PFSK-1 (cell line): ENCODE measurements around the gene OR2B3.

Source experiments
- FOXP2 ChIP-seq: optimal IDR thresholded peaks from 2 replicates; pipeline ENCODE3; 2011; ENCODE audit warnings: borderline replicate concordance, control low read depth, inconsistent platforms; ENCODE audit not compliant: insufficient read depth; ENCODE audit errors: extremely low read length, extremely low read depth
- POLR2AphosphoS5 ChIP-seq: IDR thresholded peaks from 2 replicates; pipeline ENCODE4 v1.6.1; 2012; ENCODE audit warnings: low read depth, mild to moderate bottlenecking, control low read depth, low read length, moderate library complexity
- SIN3A ChIP-seq: IDR thresholded peaks from 2 replicates; pipeline ENCODE4 v1.6.1; 2012; ENCODE audit warnings: mild to moderate bottlenecking, low read length, moderate library complexity, borderline replicate concordance; ENCODE audit not compliant: insufficient read depth
- TAF1 ChIP-seq: IDR thresholded peaks from 2 replicates; pipeline ENCODE4 v1.6.1; 2012; ENCODE audit warnings: low read length, control low read depth, borderline replicate concordance; ENCODE audit not compliant: insufficient read depth
- TF ChIP-seq, protein P1 (sequence below), 2 experiments: IDR thresholded peaks; 2 replicates each; pipeline versions ENCODE4 v1.6.1 to v1.8.0; 2011 to 2012; ENCODE audit warnings: low read depth in 2 of 2, low read length in 2 of 2, control low read depth in 1 of 2, inconsistent platforms in 1 of 2, mild to moderate bottlenecking in 1 of 2, moderate library complexity in 1 of 2; ENCODE audit not compliant: insufficient read depth in 1 of 2

DNA sequence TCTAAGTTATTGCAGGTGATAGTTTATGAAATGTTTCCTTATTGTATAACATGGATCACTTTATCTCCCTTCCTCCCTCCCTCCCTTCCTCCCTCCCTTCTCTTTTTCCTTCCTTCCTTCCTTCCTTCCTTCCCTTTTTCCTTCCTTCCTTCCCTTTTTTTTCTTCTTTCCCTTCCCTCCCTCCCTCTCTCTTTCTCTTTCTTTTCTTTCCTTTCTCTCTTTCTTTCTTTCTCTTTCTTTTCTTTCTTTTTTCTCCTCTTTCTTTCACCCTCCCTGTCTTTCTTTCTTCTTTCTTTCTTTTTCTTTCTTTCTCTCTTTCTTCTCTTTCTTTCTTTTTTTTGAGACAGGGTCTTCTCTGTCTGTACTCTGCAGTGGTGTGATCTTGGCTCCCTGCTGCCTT is 5.8 kb downstream of the OR2B3 start:
- TF ChIP-seq, protein P1, sequence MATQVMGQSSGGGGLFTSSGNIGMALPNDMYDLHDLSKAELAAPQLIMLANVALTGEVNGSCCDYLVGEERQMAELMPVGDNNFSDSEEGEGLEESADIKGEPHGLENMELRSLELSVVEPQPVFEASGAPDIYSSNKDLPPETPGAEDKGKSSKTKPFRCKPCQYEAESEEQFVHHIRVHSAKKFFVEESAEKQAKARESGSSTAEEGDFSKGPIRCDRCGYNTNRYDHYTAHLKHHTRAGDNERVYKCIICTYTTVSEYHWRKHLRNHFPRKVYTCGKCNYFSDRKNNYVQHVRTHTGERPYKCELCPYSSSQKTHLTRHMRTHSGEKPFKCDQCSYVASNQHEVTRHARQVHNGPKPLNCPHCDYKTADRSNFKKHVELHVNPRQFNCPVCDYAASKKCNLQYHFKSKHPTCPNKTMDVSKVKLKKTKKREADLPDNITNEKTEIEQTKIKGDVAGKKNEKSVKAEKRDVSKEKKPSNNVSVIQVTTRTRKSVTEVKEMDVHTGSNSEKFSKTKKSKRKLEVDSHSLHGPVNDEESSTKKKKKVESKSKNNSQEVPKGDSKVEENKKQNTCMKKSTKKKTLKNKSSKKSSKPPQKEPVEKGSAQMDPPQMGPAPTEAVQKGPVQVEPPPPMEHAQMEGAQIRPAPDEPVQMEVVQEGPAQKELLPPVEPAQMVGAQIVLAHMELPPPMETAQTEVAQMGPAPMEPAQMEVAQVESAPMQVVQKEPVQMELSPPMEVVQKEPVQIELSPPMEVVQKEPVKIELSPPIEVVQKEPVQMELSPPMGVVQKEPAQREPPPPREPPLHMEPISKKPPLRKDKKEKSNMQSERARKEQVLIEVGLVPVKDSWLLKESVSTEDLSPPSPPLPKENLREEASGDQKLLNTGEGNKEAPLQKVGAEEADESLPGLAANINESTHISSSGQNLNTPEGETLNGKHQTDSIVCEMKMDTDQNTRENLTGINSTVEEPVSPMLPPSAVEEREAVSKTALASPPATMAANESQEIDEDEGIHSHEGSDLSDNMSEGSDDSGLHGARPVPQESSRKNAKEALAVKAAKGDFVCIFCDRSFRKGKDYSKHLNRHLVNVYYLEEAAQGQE (IDR thresholded peaks at IDR 0.05; ENCODE audit: insufficient read depth in 1 of 2, low read depth in 2 of 2, low read length in 2 of 2): no peak
- TF ChIP-seq FOXP2 (no peak), POLR2AphosphoS5 (no peak), TAF1 (no peak), SIN3A (no peak)
